ENCODE data around the gene HNRNPDL.
"Not testable (repeated sequence)": the region's sequence is repeated elsewhere in the genome, so short reads cannot be mapped to it uniquely, and the experiment has no call there.

The HNRNPDL gene

DNA sequence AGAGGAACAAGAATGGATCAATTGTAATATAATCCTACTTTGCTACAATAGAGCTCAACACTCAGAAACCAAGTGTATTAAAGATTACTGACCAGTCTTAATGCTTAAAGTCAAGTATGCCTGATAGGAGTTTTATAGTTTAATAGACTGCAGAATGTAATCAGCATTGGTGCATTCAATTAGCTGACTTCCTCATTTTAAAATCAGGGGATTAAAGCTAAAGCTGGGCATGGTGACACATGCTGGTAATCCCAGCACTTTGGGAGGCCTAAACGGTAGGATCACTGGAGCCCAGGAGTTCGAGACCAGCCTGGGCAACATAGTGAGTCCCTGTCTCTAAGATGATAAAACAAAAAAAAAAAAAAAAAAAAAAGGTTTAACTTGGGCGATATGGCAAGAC, 10.8 kb downstream of the HNRNPDL start:
- Histone ChIP-seq H3K9me3 (ENCODE audit: insufficient read depth, low read depth, low read length) (no peaks in the 10 kb centered on the region), H3K9ac (ENCODE audit: low read depth, low read length) (no peak overlapping the region), H3K27me3 (ENCODE audit: insufficient read depth, low read length) (no peaks in the 10 kb centered on the region; the same call in 1 of the 2 replicates), H3K27ac (ENCODE audit: low read depth, low read length) (no peak overlapping the region), H3K36me3 (ENCODE audit: insufficient read depth, low read length) (peaks cover 19% of the 10 kb centered on the region), H3K4me1 (ENCODE audit: insufficient read depth, low read length) (no peaks in the 10 kb centered on the region), H3K4me3 (ENCODE audit: low read length) (no peak overlapping the region)
- 86% methylated on average over 2 of the region's 3 CpGs for whole genome bisulfite sequencing

DNA sequence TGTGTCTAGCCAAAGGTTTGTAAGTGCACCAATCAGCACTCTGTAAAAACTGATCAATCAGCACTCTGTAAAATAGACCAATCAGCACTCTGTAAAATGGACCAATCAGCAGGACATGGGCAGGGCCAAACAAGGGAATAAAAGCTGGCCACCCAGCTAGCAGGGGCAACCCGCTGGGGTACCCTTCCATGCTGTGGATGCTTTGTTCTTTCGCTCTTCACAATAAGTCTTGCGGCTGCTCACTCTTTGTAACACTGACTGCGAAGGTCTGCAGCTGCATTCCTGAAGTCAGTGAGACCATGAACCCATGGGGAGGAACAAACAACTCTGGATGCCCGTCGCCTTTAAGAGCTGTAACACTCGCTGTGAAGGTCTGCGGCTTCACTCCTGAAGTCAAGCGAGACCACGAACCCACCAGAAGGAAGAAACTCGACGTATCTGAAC, 14.3 kb downstream of the HNRNPDL start:
- no peaks in the 10 kb centered on the region for H3K9me3 ChIP-seq (ENCODE audit: insufficient read depth, low read depth, low read length)
- no peaks in the 10 kb centered on the region; the same call in 1 of the 2 replicates for H3K27me3 ChIP-seq (ENCODE audit: insufficient read depth, low read length)
- H3K36me3 ChIP-seq (ENCODE audit: insufficient read depth, low read length): no peaks in the 10 kb centered on the region
- H3K4me3 ChIP-seq (ENCODE audit: low read length): no peak overlapping the region
- H3K4me1 ChIP-seq (ENCODE audit: insufficient read depth, low read length): no peaks in the 10 kb centered on the region
- no peak overlapping the region for H3K9ac ChIP-seq (ENCODE audit: low read depth, low read length)
- H3K27ac ChIP-seq (ENCODE audit: low read depth, low read length): no peak overlapping the region; the same call in 1 of the 2 replicates
- 76% methylated on average over 12 of the region's 12 CpGs for WGBS

DNA sequence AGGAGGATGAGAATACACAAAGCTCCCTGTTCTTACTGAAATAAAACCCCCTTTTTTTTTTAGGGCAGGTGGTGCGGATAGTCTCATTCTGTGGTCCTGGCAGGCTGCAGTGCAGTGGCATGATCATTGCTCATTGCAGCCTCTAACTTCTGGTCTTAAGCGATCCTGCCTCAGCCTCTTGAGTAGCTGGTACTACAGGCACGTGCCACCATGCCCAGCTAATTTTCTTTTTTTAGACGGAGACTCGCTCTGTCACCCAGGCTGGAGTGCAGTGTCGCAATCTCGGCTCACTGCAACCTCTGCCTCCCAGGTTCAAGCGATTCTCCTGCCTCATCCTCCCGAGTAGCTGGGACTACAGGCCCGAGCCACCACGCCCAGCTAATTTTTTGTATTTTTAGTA, 15.2 kb downstream of the HNRNPDL start:
- not testable (repeated sequence) for H3K4me3 ChIP-seq (ENCODE audit: low read length); H3K36me3 ChIP-seq (ENCODE audit: insufficient read depth, low read length); H3K4me1 ChIP-seq (ENCODE audit: insufficient read depth, low read length); H3K9me3 ChIP-seq (ENCODE audit: insufficient read depth, low read depth, low read length); H3K27ac ChIP-seq (ENCODE audit: low read depth, low read length); H3K27me3 ChIP-seq (ENCODE audit: insufficient read depth, low read length); H3K9ac ChIP-seq (ENCODE audit: low read depth, low read length)
- WGBS: 94% methylated on average over 11 of the region's 11 CpGs

DNA sequence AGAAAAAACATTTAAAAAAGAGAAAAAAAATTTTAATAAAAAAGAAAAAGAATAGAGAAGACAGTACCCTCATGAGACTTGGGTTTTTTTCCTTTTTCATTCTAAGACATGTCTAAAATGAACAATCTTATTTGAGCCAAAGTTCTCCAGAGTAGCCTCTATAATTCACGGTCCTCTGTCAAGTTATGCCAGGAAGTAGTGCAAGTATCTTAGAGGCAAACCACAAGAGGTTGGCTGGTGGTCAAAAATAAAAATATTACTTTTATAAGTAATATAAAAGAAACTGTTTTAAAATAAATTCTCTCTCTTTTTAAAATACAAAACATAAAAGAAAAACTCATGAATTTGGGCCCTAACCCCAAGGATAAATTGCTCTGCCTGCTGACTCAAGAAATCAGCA, 26.5 kb downstream of the HNRNPDL start:
- no peaks in the 10 kb centered on the region for H3K4me1 ChIP-seq (ENCODE audit: insufficient read depth, low read length)
- no peaks in the 10 kb centered on the region for H3K9me3 ChIP-seq (ENCODE audit: insufficient read depth, low read depth, low read length)
- H3K27me3 ChIP-seq (ENCODE audit: insufficient read depth, low read length): no peaks in the 10 kb centered on the region
- H3K4me3 ChIP-seq (ENCODE audit: low read length): no peak overlapping the region
- H3K9ac ChIP-seq (ENCODE audit: low read depth, low read length): no peak overlapping the region
- 100% methylated on average over 1 of the region's 1 CpG for WGBS
- no peak overlapping the region for H3K27ac ChIP-seq (ENCODE audit: low read depth, low read length)
- H3K36me3 ChIP-seq (ENCODE audit: insufficient read depth, low read length): no peaks in the 10 kb centered on the region

DNA sequence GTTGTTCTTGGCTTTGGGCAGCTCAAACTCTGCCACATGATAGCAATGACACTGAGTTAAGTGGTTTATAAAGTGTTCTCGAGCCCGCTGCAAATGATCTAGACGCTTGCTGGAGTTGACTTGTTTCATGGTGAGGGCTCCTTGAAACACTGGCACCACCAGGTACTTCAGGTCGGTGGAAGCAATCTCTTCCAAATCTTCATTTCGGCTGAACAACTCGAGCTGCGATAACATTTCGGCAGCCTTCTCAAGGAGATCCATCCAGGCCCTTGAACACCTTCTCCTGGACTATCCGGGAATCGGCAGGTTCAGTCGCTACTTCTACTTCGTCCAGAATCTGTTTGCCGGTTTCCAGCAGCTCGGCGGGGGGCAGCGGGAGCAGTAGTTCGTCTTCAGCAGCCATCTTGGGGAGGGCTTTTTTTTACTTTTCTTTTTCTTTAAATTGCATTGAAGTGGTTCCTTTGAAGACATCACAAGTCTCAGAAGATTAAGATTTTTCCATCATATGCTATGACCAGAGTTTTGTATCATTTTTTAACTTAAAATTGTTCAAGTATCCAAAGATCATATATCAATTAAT, 28.0 kb downstream of the HNRNPDL start:
- Histone ChIP-seq H3K9ac (ENCODE audit: low read depth, low read length) (no peak overlapping the region), H3K36me3 (ENCODE audit: insufficient read depth, low read length) (no peaks in the 10 kb centered on the region), H3K4me1 (ENCODE audit: insufficient read depth, low read length) (no peaks in the 10 kb centered on the region), H3K27ac (ENCODE audit: low read depth, low read length) (no peak overlapping the region), H3K27me3 (ENCODE audit: insufficient read depth, low read length) (no peaks in the 10 kb centered on the region), H3K9me3 (ENCODE audit: insufficient read depth, low read depth, low read length) (no peaks in the 10 kb centered on the region), H3K4me3 (ENCODE audit: low read length) (no peak overlapping the region)
- 92% methylated on average over 17 of the region's 17 CpGs for WGBS

DNA sequence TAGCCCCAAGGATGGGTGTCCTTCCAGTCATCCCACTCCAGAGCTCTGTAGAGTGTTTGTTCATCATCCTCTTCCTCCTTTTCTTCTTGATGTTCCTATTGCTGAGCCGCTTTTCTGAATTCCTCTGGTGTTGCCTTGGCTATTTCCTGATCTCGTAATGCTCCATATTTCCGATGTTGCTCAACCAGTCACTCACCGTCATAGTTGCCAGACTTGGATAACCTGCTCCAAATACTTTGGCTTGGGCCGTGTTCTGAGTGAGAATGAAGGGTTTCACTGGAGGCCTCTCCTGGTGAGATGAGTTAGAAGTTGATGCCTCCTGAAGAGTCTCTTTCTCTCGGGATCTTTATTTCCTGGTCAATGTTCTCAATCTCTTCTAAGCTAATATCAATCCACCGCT, 28.7 kb downstream of the HNRNPDL start:
- H3K27me3 ChIP-seq (ENCODE audit: insufficient read depth, low read length): no peaks in the 10 kb centered on the region
- H3K4me1 ChIP-seq (ENCODE audit: insufficient read depth, low read length): no peaks in the 10 kb centered on the region
- no peaks in the 10 kb centered on the region for H3K36me3 ChIP-seq (ENCODE audit: insufficient read depth, low read length)
- no peak overlapping the region for H3K9ac ChIP-seq (ENCODE audit: low read depth, low read length)
- H3K9me3 ChIP-seq (ENCODE audit: insufficient read depth, low read depth, low read length): no peaks in the 10 kb centered on the region
- no peak overlapping the region for H3K4me3 ChIP-seq (ENCODE audit: low read length)
- H3K27ac ChIP-seq (ENCODE audit: low read depth, low read length): no peak overlapping the region
- 96% methylated on average over 7 of the region's 7 CpGs for WGBS

DNA sequence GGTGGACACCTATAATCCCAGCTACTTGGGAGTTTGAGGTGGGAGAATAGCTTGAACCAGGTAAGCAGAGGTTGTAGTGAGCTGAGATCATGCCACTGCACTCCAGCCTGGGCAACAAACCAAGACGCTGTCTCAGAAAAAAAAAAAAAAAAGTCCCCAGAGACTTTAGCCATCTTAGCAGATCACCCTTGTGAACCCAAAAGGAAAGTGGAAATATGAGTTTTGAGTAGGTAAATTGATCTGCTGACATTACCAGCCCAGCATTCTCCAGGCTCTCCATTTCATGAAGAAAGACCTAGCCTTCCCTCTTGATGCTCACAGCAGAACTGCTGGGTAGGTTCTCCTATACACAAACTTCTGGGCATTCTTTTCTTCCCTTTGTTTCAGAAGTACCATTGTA, 32.0 kb downstream of the HNRNPDL start:
- no peaks in the 10 kb centered on the region for H3K27me3 ChIP-seq (ENCODE audit: insufficient read depth, low read length)
- 83% methylated on average over 1 of the region's 1 CpG for WGBS

DNA sequence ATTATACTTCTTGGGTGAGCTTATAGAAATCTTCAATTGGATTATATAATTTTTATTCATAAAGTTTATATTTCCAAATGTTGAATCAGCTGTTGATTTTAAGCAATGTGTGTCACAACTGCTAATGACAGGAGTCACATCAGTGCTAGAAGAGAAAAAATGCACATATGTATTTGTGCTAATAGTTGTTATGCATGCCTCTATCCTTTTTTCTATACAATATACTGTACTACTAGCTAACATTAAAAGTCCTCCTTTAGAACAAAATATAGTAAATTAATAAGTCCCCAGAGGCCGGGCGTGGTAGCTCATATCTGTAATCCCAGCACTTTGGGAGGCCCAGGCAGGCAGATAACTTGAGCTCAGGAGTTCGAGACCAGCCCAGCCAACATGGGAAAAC, 32.7 kb downstream of the HNRNPDL start:
- H3K4me3 ChIP-seq (ENCODE audit: low read length): no peak overlapping the region
- H3K9me3 ChIP-seq (ENCODE audit: insufficient read depth, low read depth, low read length): no peaks in the 10 kb centered on the region
- WGBS: 95% methylated on average over 3 of the region's 3 CpGs
- no peak overlapping the region for H3K27ac ChIP-seq (ENCODE audit: low read depth, low read length)
- 0 out of 2 replicates have a peak, but pooled peaks cover 3% of the 10 kb centered on the region for H3K4me1 ChIP-seq (ENCODE audit: insufficient read depth, low read length)
- no peaks in the 10 kb centered on the region for H3K27me3 ChIP-seq (ENCODE audit: insufficient read depth, low read length)
- H3K9ac ChIP-seq (ENCODE audit: low read depth, low read length): no peak overlapping the region
- H3K36me3 ChIP-seq (ENCODE audit: insufficient read depth, low read length): no peaks in the 10 kb centered on the region

More for the DNA sequence above, 32.0 kb downstream of the HNRNPDL start:
- H3K36me3 ChIP-seq (ENCODE audit: insufficient read depth, low read length): no peaks in the 10 kb centered on the region
- no peak overlapping the region for H3K9ac ChIP-seq (ENCODE audit: low read depth, low read length)
- no peak overlapping the region for H3K4me3 ChIP-seq (ENCODE audit: low read length)
- H3K4me1 ChIP-seq (ENCODE audit: insufficient read depth, low read length): 0 out of 2 replicates have a peak, but pooled peaks cover 3% of the 10 kb centered on the region
- H3K9me3 ChIP-seq (ENCODE audit: insufficient read depth, low read depth, low read length): no peaks in the 10 kb centered on the region
- H3K27ac ChIP-seq (ENCODE audit: low read depth, low read length): no peak overlapping the region

DNA sequence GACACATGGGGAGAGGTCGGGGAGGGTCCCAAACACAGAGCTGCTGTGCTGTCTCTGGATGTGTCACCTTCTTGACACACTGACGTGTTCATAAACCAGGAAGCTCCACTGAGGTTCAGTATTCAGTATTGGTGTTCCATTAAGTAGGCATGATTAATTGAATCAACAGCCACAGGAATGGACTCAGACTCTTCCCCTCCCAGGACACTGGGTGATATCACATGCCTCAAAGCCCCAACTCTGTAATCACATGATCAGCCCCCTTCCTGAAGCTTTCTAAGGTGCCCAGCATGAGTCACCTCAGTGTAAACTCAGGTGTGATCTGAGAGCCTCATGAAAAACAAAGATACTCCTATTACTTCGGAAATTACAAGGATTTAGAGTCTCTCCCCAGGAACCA, 35.4 kb downstream of the HNRNPDL start:
- Histone ChIP-seq H3K4me3 (ENCODE audit: low read length) (no peak overlapping the region), H3K9me3 (ENCODE audit: insufficient read depth, low read depth, low read length) (no peaks in the 10 kb centered on the region), H3K4me1 (ENCODE audit: insufficient read depth, low read length) (0 out of 2 replicates have a peak, but pooled peaks cover 3% of the 10 kb centered on the region), H3K9ac (ENCODE audit: low read depth, low read length) (no peak overlapping the region), H3K36me3 (ENCODE audit: insufficient read depth, low read length) (no peaks in the 10 kb centered on the region), H3K27me3 (ENCODE audit: insufficient read depth, low read length) (no peaks in the 10 kb centered on the region), H3K27ac (ENCODE audit: low read depth, low read length) (no peak overlapping the region)
- 91% methylated on average over 3 of the region's 3 CpGs for WGBS

DNA sequence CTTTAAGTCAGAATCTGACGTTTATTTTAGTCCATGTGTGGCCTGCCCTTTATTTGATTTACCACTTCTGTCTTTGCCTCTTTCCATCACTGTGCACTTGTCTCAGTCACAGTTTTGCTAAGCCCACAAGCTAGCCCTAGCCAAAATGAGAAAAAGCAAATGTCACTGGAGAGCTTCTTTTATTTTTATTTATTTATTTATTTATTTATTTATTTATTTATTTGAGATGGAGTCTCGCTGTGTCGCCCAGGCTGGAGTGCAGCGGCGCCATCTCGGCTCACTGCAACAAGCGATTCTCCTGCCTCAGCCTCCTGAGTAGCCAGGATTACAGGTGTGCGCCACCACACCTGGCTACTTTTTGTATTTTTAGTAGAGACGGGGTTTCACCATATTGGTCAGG, 40.2 kb downstream of the HNRNPDL start:
- not testable (repeated sequence) for H3K27ac ChIP-seq (ENCODE audit: low read depth, low read length); H3K36me3 ChIP-seq (ENCODE audit: insufficient read depth, low read length); H3K4me1 ChIP-seq (ENCODE audit: insufficient read depth, low read length); H3K9me3 ChIP-seq (ENCODE audit: insufficient read depth, low read depth, low read length); H3K27me3 ChIP-seq (ENCODE audit: insufficient read depth, low read length); H3K4me3 ChIP-seq (ENCODE audit: low read length); H3K9ac ChIP-seq (ENCODE audit: low read depth, low read length)
- 93% methylated on average over 9 of the region's 9 CpGs for WGBS

DNA sequence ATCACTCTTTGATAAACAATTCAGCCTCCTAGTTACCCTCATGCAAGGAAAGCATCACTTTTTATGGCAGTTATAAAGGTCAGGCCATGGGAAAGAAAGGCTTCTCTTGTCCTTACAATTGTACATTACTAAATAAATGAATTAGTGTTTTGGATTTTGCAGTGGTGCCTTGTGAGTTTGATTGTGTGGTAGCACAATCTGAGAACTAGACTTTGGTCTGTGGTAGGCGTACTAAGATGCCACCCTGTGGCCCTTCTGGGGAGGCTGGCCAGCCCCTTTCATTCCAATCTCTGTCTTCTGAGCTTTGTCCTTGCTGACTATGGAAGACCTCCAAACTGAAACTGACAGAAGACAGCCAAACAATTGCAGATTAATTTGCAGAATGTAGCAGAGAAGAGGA, 41.9 kb downstream of the HNRNPDL start:
- no peak overlapping the region for H3K27ac ChIP-seq (ENCODE audit: low read depth, low read length)
- 81% methylated on average over 1 of the region's 1 CpG for WGBS
- no peaks in the 10 kb centered on the region for H3K36me3 ChIP-seq (ENCODE audit: insufficient read depth, low read length)
- H3K4me3 ChIP-seq (ENCODE audit: low read length): no peak overlapping the region
- no peaks in the 10 kb centered on the region for H3K4me1 ChIP-seq (ENCODE audit: insufficient read depth, low read length)
- H3K9me3 ChIP-seq (ENCODE audit: insufficient read depth, low read depth, low read length): peaks cover 8% of the 10 kb centered on the region
- no peaks in the 10 kb centered on the region for H3K27me3 ChIP-seq (ENCODE audit: insufficient read depth, low read length)
- no peak overlapping the region for H3K9ac ChIP-seq (ENCODE audit: low read depth, low read length)

DNA sequence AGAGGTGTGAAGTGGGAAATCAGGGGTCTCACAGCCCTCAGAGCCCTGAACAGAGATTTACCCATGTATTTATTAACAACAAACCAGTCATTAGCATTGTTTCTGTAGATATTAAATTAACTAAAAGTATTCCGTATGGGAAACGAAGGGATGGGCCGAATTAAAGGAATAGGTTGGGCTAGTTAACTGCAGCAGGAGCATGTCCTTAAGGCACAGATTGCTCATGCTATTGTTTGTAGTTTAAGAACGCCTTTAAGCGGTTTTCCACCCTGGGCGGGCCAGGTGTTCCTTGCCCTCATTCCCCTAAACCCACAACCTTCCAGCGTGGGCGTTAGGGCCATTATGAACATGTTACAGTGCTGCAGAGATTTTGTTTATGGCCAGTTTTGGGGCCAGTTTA, 44.0 kb downstream of the HNRNPDL start:
- H3K27me3 ChIP-seq (ENCODE audit: insufficient read depth, low read length); H3K9me3 ChIP-seq (ENCODE audit: insufficient read depth, low read depth, low read length); H3K4me3 ChIP-seq (ENCODE audit: low read length); H3K36me3 ChIP-seq (ENCODE audit: insufficient read depth, low read length); H3K27ac ChIP-seq (ENCODE audit: low read depth, low read length); H3K4me1 ChIP-seq (ENCODE audit: insufficient read depth, low read length); H3K9ac ChIP-seq (ENCODE audit: low read depth, low read length): not testable (repeated sequence)
- 86% methylated on average over 6 of the region's 8 CpGs for WGBS
